Measurements from ENCODE around the gene CDH9.

Gene CDH9

GRCh38 chr5:26894719-26895263 lies 143.6 kb downstream of the CDH9 start:
- Histone ChIP-seq H3K4me2 (ENCODE audit: low read length) (no peak overlapping the region), H2AFZ (no peak overlapping the region), H3K9ac (no peak overlapping the region), H3K27ac (no peak overlapping the region), H3K36me3 (ENCODE audit: control insufficient read depth, insufficient read depth, low read length) (no peaks in the 10 kb centered on the region), H3K27me3 (ENCODE audit: control insufficient read depth, insufficient read depth, low read length) (no peaks in the 10 kb centered on the region), H3K79me2 (no peaks in the 10 kb centered on the region), H3K9me3 (ENCODE audit: control insufficient read depth, low read length) (no peaks in the 10 kb centered on the region), H3K4me1 (no peaks in the 10 kb centered on the region), H3K4me3 (ENCODE audit: low read depth, low read length) (no peak overlapping the region)
- TF ChIP-seq, protein P1, sequence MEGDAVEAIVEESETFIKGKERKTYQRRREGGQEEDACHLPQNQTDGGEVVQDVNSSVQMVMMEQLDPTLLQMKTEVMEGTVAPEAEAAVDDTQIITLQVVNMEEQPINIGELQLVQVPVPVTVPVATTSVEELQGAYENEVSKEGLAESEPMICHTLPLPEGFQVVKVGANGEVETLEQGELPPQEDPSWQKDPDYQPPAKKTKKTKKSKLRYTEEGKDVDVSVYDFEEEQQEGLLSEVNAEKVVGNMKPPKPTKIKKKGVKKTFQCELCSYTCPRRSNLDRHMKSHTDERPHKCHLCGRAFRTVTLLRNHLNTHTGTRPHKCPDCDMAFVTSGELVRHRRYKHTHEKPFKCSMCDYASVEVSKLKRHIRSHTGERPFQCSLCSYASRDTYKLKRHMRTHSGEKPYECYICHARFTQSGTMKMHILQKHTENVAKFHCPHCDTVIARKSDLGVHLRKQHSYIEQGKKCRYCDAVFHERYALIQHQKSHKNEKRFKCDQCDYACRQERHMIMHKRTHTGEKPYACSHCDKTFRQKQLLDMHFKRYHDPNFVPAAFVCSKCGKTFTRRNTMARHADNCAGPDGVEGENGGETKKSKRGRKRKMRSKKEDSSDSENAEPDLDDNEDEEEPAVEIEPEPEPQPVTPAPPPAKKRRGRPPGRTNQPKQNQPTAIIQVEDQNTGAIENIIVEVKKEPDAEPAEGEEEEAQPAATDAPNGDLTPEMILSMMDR (IDR thresholded peaks at IDR 0.05): no peak

DNA sequence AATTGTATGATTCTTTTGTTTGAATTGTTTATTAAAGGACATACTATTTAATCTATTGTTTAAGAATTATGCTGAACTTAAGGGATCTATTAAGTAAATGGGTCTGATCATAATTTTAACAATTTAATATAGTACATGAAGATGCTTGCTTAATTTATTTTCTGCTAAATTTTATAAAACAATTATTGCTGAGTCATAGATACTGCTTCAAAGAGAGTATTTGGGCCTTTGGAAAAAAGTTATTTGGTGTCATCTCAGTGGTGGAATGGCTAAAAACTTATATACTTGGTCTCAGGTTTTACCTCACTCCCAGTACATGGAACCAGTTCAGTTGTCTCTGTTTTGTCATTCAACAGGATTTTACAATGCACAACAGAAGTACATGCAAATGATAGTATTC lies 145.3 kb downstream of the CDH9 start:
- no peak overlapping the region for H3K27ac ChIP-seq
- no peak overlapping the region for H3K4me2 ChIP-seq (ENCODE audit: low read length)
- H3K27me3 ChIP-seq (ENCODE audit: control insufficient read depth, insufficient read depth, low read length): no peaks in the 10 kb centered on the region
- no peaks in the 10 kb centered on the region for H3K36me3 ChIP-seq (ENCODE audit: control insufficient read depth, insufficient read depth, low read length)
- H3K4me1 ChIP-seq: no peaks in the 10 kb centered on the region
- H3K4me3 ChIP-seq (ENCODE audit: low read depth, low read length): no peak overlapping the region
- H2AFZ ChIP-seq: no peak overlapping the region
- H3K9me3 ChIP-seq (ENCODE audit: control insufficient read depth, low read length): no peaks in the 10 kb centered on the region
- TF ChIP-seq, protein P1 (IDR thresholded peaks at IDR 0.05): no peak
- no peaks in the 10 kb centered on the region for H3K79me2 ChIP-seq
- H3K9ac ChIP-seq: no peak overlapping the region

DNA sequence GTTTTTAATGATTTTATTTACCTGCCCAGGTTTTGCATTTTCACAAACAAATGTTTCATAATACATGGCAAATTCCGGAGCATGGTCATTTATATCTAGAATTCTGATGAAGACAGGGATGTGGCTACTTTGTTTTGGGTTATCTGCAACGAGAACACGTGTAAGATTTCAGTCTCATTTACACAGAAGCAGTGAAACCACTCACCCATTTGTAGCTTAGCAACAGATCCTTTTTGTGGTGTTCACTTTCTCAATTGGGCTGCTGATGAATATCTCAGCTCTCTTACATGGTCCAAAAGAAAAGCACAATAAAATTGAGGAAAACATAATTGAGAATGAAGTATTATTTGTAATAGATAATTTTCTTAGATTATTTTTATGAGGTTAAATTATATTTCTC lies 148.6 kb downstream of the CDH9 start:
- H3K9ac ChIP-seq: no peak overlapping the region
- no peaks in the 10 kb centered on the region for H3K9me3 ChIP-seq (ENCODE audit: control insufficient read depth, low read length)
- no peak overlapping the region for H3K4me3 ChIP-seq (ENCODE audit: low read depth, low read length)
- H3K79me2 ChIP-seq: no peaks in the 10 kb centered on the region
- H3K27me3 ChIP-seq (ENCODE audit: control insufficient read depth, insufficient read depth, low read length): no peaks in the 10 kb centered on the region
- H2AFZ ChIP-seq: no peak overlapping the region
- no peak overlapping the region for H3K4me2 ChIP-seq (ENCODE audit: low read length)
- no peaks in the 10 kb centered on the region for H3K36me3 ChIP-seq (ENCODE audit: control insufficient read depth, insufficient read depth, low read length)
- H3K27ac ChIP-seq: no peak overlapping the region
- H3K4me1 ChIP-seq: no peaks in the 10 kb centered on the region
- TF ChIP-seq, protein P1 (IDR thresholded peaks at IDR 0.05): no peak

DNA sequence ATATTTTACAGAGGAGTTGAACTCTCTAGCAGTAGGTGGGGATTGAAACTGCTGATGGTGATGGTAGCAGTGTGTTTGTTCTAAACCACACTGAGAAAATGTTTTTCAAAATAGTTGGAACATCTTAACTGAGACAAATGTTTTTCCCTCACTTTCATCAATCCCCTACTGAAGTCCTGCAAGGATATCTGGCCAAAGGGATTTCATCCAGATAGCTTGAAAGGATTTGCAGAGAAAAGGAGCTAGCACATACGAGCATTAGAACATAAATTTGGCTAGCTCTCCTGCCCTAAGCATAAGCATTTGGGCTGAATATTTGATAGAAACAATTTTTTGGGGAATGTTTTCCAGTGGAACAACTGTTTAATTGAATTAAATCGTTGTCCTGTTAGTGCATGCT lies 153.9 kb downstream of the CDH9 start:
- H3K27me3 ChIP-seq (ENCODE audit: control insufficient read depth, insufficient read depth, low read length): no peaks in the 10 kb centered on the region
- no peak overlapping the region for H3K4me2 ChIP-seq (ENCODE audit: low read length)
- no peaks in the 10 kb centered on the region for H3K4me1 ChIP-seq
- no peak overlapping the region for H3K4me3 ChIP-seq (ENCODE audit: low read depth, low read length)
- no peaks in the 10 kb centered on the region for H3K9me3 ChIP-seq (ENCODE audit: control insufficient read depth, low read length)
- H3K9ac ChIP-seq: no peak overlapping the region
- no peaks in the 10 kb centered on the region for H3K36me3 ChIP-seq (ENCODE audit: control insufficient read depth, insufficient read depth, low read length)
- no peaks in the 10 kb centered on the region for H3K79me2 ChIP-seq
- H2AFZ ChIP-seq: no peak overlapping the region
- no peak overlapping the region for H3K27ac ChIP-seq
- TF ChIP-seq, protein P1 (IDR thresholded peaks at IDR 0.05): no peak

DNA sequence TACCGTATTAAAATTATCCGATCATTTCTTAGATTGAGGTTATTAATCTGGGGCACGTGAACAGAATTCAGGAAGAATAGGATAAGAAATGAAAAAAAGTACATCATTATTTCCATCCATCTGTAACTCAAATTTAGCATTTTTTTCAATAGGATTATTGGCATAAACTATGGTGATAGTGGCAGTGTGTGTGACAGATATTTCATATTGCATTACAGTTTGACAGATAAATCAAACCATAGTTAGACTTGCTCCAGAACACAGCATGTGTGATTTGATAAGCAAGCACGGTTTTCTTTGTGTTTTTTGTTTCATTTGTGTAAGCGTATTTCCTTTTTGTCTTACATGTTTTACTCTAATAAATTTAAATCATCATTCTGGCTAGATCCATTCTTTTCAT lies 155.0 kb downstream of the CDH9 start:
- Histone ChIP-seq H3K4me3 (ENCODE audit: low read depth, low read length) (no peak overlapping the region), H3K27me3 (ENCODE audit: control insufficient read depth, insufficient read depth, low read length) (no peaks in the 10 kb centered on the region), H2AFZ (no peak overlapping the region), H3K27ac (no peak overlapping the region), H3K9me3 (ENCODE audit: control insufficient read depth, low read length) (no peaks in the 10 kb centered on the region), H3K79me2 (no peaks in the 10 kb centered on the region), H3K4me1 (no peaks in the 10 kb centered on the region), H3K9ac (no peak overlapping the region), H3K36me3 (ENCODE audit: control insufficient read depth, insufficient read depth, low read length) (no peaks in the 10 kb centered on the region), H3K4me2 (ENCODE audit: low read length) (no peak overlapping the region)
- TF ChIP-seq, protein P1 (IDR thresholded peaks at IDR 0.05): no peak

Data from parathyroid adenoma (tissue), 2 donors.